GM18526 (cell line): ENCODE measurements around the gene TTLL11.
A peak's percentile ranks its signal among the peaks of the same experiment; 100 is the strongest.

Experiments
- POLR2A ChIP-seq: IDR thresholded peaks from 3 replicates; pipeline ENCODE4 v1.6.1; 2011; ENCODE audit not compliant: insufficient read length; ENCODE audit errors: extremely low read depth

Gene TTLL11, protein sequence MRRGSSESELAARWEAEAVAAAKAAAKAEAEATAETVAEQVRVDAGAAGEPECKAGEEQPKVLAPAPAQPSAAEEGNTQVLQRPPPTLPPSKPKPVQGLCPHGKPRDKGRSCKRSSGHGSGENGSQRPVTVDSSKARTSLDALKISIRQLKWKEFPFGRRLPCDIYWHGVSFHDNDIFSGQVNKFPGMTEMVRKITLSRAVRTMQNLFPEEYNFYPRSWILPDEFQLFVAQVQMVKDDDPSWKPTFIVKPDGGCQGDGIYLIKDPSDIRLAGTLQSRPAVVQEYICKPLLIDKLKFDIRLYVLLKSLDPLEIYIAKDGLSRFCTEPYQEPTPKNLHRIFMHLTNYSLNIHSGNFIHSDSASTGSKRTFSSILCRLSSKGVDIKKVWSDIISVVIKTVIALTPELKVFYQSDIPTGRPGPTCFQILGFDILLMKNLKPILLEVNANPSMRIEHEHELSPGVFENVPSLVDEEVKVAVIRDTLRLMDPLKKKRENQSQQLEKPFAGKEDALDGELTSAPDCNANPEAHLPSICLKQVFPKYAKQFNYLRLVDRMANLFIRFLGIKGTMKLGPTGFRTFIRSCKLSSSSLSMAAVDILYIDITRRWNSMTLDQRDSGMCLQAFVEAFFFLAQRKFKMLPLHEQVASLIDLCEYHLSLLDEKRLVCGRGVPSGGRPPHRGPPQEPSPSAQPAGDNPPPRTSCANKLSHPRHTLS

GRCh38 chr9:122092611-122093506, at the start of gene TTLL11:
Gene TTLL11 (minus strand): TSS chr9:122093308. CDS start chr9:122093148, 160 bp downstream.
- TF ChIP-seq POLR2A = peak; percentile 55

DNA sequence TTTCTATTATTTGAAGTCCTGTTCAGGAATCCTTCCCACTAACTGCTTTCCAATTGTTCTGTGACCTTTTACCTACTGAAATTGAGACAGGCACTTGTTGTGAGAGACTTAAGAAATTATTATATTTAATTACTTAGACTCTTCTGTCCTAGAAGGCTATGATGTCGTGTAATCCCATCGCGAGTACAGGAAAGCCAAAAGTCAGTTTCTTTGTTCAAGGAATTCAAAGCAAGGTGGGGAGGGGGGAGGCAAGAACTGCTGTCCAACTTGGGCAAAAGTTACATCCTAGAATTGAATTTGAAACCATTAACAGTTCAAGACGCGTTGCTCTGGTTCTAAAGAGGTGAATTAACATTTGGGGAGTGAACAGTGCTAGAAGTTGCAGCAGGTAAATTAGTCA, 48.6 kb upstream of the TTLL11 start:
- TF ChIP-seq POLR2A = no peak

- no peak for TF ChIP-seq POLR2A
Measured at GRCh38 chr9:122140368-122141193, 47.5 kb upstream of the TTLL11 start.

GRCh38 chr9:122138560-122139268, 45.6 kb upstream of the TTLL11 start:
- TF ChIP-seq POLR2A = no peak

DNA sequence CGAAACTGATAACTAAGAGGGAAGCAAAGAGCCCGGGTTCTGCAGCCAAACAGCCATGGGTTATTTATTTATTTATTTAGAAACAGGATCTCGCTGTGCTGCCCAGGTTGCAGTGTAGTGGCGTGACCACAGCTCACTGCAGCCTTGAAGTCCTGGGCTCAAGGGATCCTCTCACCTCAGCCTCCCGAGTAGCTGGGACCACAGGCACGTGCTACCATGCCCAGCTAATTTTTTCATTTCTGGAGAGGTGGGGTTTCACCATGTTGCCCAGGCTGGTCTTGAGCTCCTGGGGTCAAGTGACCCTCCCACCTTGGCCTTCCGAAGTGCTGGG, 42.4 kb upstream of the TTLL11 start:
- TF ChIP-seq POLR2A = no peak

DNA sequence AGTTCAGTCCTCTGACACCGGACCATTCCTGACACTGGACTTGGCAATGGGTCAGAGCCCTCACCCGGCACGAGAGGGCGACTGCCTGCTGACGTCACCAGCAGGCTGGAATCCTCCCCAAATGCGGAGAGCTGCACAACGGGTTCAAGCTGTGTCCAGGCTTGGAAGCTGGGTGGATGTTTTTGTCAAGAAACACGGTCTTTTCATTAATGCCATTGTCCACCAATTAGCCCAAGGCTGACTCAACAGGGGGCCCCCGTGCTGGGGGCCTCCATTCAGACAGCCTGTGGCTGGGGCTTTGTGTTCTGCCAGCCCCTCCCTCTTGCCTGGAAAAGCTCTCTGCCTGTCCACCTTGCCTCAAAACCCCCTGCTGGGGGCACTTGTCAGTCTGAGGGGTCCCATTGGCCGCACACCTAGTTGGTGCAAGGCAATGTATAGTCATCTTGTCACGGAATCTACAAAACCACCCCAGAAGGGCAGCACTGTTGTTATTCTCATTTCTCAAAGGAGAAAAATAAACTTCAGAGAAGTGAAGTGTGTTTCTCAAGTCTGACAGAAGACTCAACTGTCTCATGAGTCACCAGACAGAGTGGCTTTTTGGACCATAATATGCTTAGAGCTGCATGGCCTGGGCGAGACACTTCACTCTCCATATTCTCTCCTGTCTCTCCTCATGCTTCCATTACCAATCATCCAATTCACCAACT, 41.9 kb upstream of the TTLL11 start:
- no peak for TF ChIP-seq POLR2A

- TF ChIP-seq POLR2A = no peak
Measured at GRCh38 chr9:122133984-122134535, 41.0 kb upstream of the TTLL11 start.

GRCh38 chr9:122133263-122133983, 40.3 kb upstream of the TTLL11 start:
- no peak for TF ChIP-seq POLR2A

- no peak for TF ChIP-seq POLR2A
Measured at GRCh38 chr9:122132539-122132938, 39.4 kb upstream of the TTLL11 start.

DNA sequence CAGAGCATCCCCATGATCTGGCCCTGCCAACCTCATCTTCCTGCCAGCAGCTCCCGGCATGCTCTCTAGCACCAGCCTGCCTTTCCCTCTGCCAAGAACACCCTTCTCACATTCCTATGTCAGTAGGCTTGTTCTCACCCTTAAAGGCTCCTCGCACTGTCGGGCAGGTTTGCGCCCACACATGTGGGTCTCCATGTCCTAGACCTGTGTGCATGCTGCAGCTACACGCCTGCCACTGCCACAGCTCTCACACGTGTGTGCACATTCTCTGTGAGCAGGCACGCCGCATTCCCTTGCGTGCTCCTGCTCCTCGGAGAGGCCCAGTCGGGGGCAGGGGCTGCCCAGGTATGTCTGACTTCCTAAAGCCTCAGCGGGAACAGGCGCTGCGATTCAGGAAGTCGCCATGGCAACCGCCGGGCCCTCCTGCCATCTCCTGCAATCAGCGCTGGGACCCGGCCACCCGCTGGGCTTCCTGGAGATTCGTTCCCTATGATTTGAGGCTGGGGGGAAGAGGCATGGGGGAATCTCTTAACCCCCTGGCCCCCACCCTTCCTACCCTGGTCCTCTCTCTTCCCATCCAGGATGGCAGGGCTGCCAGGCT, 38.4 kb upstream of the TTLL11 start:
- TF ChIP-seq POLR2A = no peak

- no peak for TF ChIP-seq POLR2A
Measured at GRCh38 chr9:122130837-122131236, 37.7 kb upstream of the TTLL11 start.

- no peak for TF ChIP-seq POLR2A
Measured at GRCh38 chr9:122129969-122130368, 36.9 kb upstream of the TTLL11 start.
